ENCODE measurements around the gene HRC. TPM values are rescaled to one million over a fixed set of nuclear protein-coding genes. Genes with fewer than 3 reads are reported as not detected.

The HRC gene
- total RNA-seq, 6 experiments from 2014 or later: not detected

GRCh38 chr19:49151267-49152118 lies 3.7 kb downstream of the HRC start:
- TF ChIP-seq CTCF (IDR thresholded peaks at IDR 0.05): no peak
- H3K4me1 Mint-ChIP-seq (ENCODE audit: low read depth): peaks cover 12% of the 10 kb centered on the region
- peaks cover 10% of the 10 kb centered on the region for H3K27me3 Mint-ChIP-seq (ENCODE audit: insufficient read depth)
- no peak overlapping the region for H3K27ac Mint-ChIP-seq
- peaks cover 11% of the 10 kb centered on the region for H3K36me3 Mint-ChIP-seq (ENCODE audit: low read depth)
- H3K4me3 Mint-ChIP-seq: peak overlapping the region; percentile 38
- no peak for DNase-seq
- H3K9me3 Mint-ChIP-seq: no peaks in the 10 kb centered on the region; the same call in 1 of the 2 replicates

GRCh38 chr19:49150944-49151243 lies 4.3 kb downstream of the HRC start:
- no peak overlapping the region for H3K27ac Mint-ChIP-seq
- no peak overlapping the region for H3K4me3 Mint-ChIP-seq
- TF ChIP-seq CTCF (IDR thresholded peaks at IDR 0.05): no peak
- peaks cover 10% of the 10 kb centered on the region for H3K27me3 Mint-ChIP-seq (ENCODE audit: insufficient read depth)
- no peak for DNase-seq
- peaks cover 11% of the 10 kb centered on the region for H3K36me3 Mint-ChIP-seq (ENCODE audit: low read depth)
- no peaks in the 10 kb centered on the region; the same call in 1 of the 2 replicates for H3K9me3 Mint-ChIP-seq
- H3K4me1 Mint-ChIP-seq (ENCODE audit: low read depth): peaks cover 18% of the 10 kb centered on the region

GRCh38 chr19:49150106-49150943 lies 4.9 kb downstream of the HRC start:
- H3K4me3 Mint-ChIP-seq: peak overlapping the region; percentile 93
- peaks cover 10% of the 10 kb centered on the region for H3K27me3 Mint-ChIP-seq (ENCODE audit: insufficient read depth)
- no peak for TF ChIP-seq CTCF (IDR thresholded peaks at IDR 0.05)
- peak; percentile 68 for DNase-seq
- no peaks in the 10 kb centered on the region; the same call in 1 of the 2 replicates for H3K9me3 Mint-ChIP-seq
- H3K4me1 Mint-ChIP-seq (ENCODE audit: low read depth): peaks cover 24% of the 10 kb centered on the region
- H3K27ac Mint-ChIP-seq: peak overlapping the region; percentile 76
- H3K36me3 Mint-ChIP-seq (ENCODE audit: low read depth): peaks cover 11% of the 10 kb centered on the region

- Mint-ChIP-seq H3K4me1 (ENCODE audit: low read depth) (peaks cover 26% of the 10 kb centered on the region), H3K27me3 (ENCODE audit: insufficient read depth) (peaks cover 10% of the 10 kb centered on the region), H3K4me3 (peak overlapping the region; percentile 93), H3K9me3 (no peaks in the 10 kb centered on the region; the same call in 1 of the 2 replicates), H3K27ac (peak overlapping the region; percentile 76), H3K36me3 (ENCODE audit: low read depth) (peaks cover 8% of the 10 kb centered on the region)
- DNase-seq: peak; percentile 66
- 0 out of 2 replicates have a peak, but pooled peaks have one; percentile 14 for TF ChIP-seq CTCF (IDR thresholded peaks at IDR 0.05)
Observed at GRCh38 chr19:49149652-49150105, 5.5 kb downstream of the HRC start.

- Mint-ChIP-seq H3K4me3 (peak overlapping the region; percentile 93), H3K36me3 (ENCODE audit: low read depth) (peaks cover 2% of the 10 kb centered on the region; the same call in 1 of the 2 replicates), H3K27me3 (ENCODE audit: insufficient read depth) (peaks cover 10% of the 10 kb centered on the region), H3K27ac (0 out of 2 replicates have a peak overlapping the region, but pooled peaks have one; percentile 31), H3K4me1 (ENCODE audit: low read depth) (peaks cover 26% of the 10 kb centered on the region), H3K9me3 (no peaks in the 10 kb centered on the region; the same call in 1 of the 2 replicates)
- peak; percentile 89 for DNase-seq
- TF ChIP-seq CTCF (IDR thresholded peaks at IDR 0.05): no peak
Observed at GRCh38 chr19:49148784-49149651, 6.2 kb downstream of the HRC start.
